ENCODE measurements around the gene GTF2H4. TPM values are rescaled to one million over a fixed set of nuclear protein-coding genes. Genes with fewer than 3 reads are reported as not detected.

Gene GTF2H4
- total RNA-seq, 4 donors from 2014 or later, result 9.4 to 16.4 (median 11.8) TPM

DNA sequence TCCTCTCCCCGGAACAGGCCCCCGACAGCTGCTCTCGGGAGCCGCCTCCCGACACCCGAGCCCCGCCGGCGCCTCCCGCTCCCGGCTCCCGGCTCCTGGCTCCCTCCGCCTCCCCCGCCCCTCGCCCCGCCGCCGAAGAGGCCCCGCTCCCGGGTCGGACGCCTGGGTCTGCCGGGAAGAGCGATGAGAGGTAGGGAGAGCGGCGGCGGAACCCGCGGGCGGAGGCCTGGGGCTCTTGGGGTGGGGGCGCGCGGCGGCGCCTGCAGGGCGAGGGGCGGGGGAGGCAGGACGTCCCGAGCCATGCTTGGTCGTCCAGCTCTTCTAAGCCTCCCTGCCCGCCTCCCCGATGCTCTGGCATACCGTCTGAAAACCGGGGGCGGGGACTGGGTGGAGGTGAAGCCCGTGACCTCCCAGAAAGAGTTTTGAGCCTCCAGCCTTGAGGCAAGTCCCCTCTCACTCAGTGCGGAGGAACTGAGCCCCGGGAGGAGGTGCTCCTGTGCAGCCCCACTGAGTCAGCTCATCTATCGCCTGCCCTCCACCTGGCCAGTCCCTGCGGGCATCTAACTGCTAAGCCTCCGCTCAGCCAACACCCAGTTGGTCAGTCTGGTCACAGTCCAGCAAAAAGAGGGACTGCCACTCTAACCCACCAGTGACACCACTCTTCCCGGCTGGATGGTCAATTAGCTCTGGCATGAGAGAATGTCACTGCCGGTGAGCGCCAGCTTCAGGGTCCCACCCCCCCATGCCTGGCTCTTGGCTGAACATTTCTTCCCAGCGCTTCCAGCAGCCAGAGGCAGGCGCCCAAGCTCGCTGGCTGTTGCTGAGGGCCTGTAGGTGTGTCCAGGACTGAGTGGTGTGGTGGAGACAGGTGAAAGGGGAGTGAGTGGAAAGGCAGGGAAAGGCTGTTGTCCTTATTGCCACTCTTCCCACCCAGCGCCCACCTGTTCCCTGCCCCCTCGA is 23.2 kb upstream of the GTF2H4 start:
- 16 to 20% methylated on average over 5 of the region's 59 CpGs for WGBS, 2 donors (ENCODE audit: low coverage in 1 of 2)
- TF ChIP-seq POLR2AphosphoS5 (IDR thresholded peaks at IDR 0.05) (peak; percentile 22), EP300 (IDR thresholded peaks at IDR 0.05) (no peak), POLR2A (IDR thresholded peaks at IDR 0.05) (peak in 1 of 2 donors; percentile 28)
- TF ChIP-seq, protein P1, sequence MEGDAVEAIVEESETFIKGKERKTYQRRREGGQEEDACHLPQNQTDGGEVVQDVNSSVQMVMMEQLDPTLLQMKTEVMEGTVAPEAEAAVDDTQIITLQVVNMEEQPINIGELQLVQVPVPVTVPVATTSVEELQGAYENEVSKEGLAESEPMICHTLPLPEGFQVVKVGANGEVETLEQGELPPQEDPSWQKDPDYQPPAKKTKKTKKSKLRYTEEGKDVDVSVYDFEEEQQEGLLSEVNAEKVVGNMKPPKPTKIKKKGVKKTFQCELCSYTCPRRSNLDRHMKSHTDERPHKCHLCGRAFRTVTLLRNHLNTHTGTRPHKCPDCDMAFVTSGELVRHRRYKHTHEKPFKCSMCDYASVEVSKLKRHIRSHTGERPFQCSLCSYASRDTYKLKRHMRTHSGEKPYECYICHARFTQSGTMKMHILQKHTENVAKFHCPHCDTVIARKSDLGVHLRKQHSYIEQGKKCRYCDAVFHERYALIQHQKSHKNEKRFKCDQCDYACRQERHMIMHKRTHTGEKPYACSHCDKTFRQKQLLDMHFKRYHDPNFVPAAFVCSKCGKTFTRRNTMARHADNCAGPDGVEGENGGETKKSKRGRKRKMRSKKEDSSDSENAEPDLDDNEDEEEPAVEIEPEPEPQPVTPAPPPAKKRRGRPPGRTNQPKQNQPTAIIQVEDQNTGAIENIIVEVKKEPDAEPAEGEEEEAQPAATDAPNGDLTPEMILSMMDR (IDR thresholded peaks at IDR 0.05), result peak in 1 of 4 experiments; percentile 6
- H3K27ac ChIP-seq, result peak overlapping the region; percentile 90 to 96 (median 91)
- peak; percentile 32 for ATAC-seq
- peaks cover 0 to 66% (median 31%) of the 10 kb centered on the region in 3 donors for H3K4me1 ChIP-seq
- no peaks in the 10 kb centered on the region for H3K27me3 ChIP-seq
- peak overlapping the region; percentile 85 to 93 for H3K4me3 ChIP-seq
- H3K9me3 ChIP-seq, result no peaks in the 10 kb centered on the region
- peaks cover 0 to 11% of the 10 kb centered on the region in 2 donors for H3K36me3 ChIP-seq

DNA sequence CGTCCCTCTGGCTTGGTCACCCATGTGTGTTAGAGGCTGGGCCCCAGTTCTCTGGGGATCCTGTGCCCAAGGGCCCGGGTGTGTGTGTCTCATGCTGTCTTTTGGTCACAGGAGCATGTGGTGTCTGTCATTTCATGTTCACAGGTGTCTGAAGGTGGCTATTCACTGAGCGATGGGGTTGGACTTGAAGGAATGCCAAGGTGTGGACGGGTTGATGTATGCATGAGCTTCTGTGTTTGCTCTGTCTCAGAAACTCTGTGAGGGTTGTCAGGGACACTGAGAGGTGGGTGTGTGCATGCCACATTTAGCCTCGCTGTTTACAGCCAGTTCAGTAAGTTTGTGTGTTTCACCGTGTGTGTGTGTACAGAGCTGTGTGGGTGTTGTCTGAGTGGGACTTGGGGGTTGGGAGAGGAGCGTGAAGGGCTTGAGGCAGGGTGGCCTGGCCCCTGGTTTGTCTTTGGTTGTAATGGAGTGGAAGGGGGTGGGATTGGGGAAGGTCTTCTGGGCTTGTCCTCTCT is 22.5 kb upstream of the GTF2H4 start:
- Histone ChIP-seq H3K27ac (peak overlapping the region in 3 of 4 donors; percentile 90 to 96 (median 92)), H3K9me3 (no peaks in the 10 kb centered on the region), H3K4me3 (peak overlapping the region; percentile 85 to 93), H3K36me3 (peaks cover 0 to 18% of the 10 kb centered on the region in 2 donors), H3K27me3 (no peaks in the 10 kb centered on the region), H3K4me1 (peaks cover 0 to 73% (median 31%) of the 10 kb centered on the region in 3 donors)
- TF ChIP-seq, protein P1 (IDR thresholded peaks at IDR 0.05), result no peak
- no peak for TF ChIP-seq POLR2AphosphoS5 (IDR thresholded peaks at IDR 0.05)
- no peak for TF ChIP-seq EP300 (IDR thresholded peaks at IDR 0.05)
- no peak for TF ChIP-seq POLR2A (IDR thresholded peaks at IDR 0.05)
- no peak for ATAC-seq
- WGBS, 2 donors (ENCODE audit: low coverage in 1 of 2), result 3 to 33% methylated on average over 1 to 5 of the region's 7 CpGs

DNA sequence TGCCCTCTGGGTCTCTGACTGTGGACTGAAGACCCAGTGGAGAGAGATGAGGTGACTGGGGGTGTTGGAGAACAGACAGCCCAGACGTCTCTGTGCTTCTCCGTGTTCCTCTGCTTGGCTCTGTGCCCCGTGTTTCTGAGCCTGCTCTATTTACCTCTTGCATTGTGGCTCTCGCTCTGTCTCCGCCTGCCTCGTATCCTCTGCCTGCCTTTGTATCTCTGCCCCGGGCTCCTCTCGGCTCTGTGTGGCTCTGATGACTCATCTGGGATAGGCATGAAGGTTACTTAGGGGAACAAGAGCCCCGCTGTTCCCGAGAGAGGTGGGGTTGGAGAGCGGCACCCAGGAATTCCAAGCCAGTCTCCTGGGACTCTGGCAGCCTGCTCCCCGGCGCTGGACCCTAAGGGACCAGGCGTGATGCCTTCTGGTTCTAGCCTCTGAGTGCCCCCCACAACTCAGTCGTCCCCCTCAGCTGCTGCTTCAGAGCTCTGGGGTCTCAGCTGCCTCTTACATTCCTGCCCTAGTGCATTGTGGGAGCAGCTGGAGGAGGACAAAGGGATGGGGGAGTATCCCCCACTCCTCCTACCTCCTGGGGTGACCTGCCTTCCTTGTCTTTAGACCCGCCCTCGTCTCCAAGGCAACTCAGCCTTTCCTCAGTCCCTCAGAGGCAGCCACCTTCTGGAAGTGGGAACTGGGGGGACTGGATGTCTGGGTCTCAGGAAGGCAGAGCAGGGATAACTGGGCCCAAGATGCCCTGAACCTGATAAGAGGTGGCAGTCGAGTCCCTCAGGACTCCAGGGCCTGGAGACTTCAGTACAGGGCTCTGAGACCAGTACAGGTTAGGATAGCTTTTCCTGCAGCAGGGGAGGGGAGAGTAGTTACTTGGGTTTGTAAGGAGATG is 21.8 kb upstream of the GTF2H4 start:
- Histone ChIP-seq H3K4me1 (peaks cover 0 to 75% (median 31%) of the 10 kb centered on the region in 3 donors), H3K36me3 (peaks cover 0 to 25% of the 10 kb centered on the region in 2 donors), H3K27me3 (no peaks in the 10 kb centered on the region), H3K27ac (peak overlapping the region in 3 of 4 donors; percentile 90 to 96 (median 92)), H3K4me3 (peak overlapping the region; percentile 3 to 85), H3K9me3 (no peaks in the 10 kb centered on the region)
- ATAC-seq, result peak; percentile 52
- TF ChIP-seq POLR2A (IDR thresholded peaks at IDR 0.05), result no peak
- peak; percentile 54 for TF ChIP-seq POLR2AphosphoS5 (IDR thresholded peaks at IDR 0.05)
- TF ChIP-seq EP300 (IDR thresholded peaks at IDR 0.05), result no peak
- WGBS, 2 donors (ENCODE audit: low coverage in 1 of 2), result 14 to 20% methylated on average over 1 to 14 of the region's 18 CpGs

DNA sequence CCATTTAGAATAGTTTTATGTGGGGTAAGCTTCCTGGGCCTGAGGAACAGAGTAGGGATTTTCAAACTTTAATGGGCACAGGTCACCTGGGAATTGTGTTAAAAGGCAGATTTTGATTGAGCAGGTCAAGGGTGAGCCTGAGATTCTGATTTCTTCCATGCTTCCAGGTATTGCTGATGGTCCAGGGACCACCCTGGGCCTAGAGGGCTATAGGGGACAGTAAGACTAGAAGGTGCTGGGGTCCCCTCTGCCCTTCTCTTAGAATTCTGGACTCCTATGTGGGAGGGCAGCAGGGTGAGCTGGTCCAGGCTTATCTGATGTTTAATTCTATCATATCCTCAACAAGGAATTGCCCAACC is 21.1 kb upstream of the GTF2H4 start:
- peaks cover 0 to 74% (median 31%) of the 10 kb centered on the region in 3 donors for H3K4me1 ChIP-seq

More for the DNA sequence above, 21.1 kb upstream of the GTF2H4 start:
- Histone ChIP-seq H3K4me3 (no peak overlapping the region), H3K27me3 (no peaks in the 10 kb centered on the region), H3K36me3 (peaks cover 0 to 30% of the 10 kb centered on the region in 2 donors), H3K27ac (peak overlapping the region in 3 of 4 donors; percentile 90 to 96 (median 92)), H3K9me3 (no peaks in the 10 kb centered on the region)
- no peak for ATAC-seq
- TF ChIP-seq POLR2A (IDR thresholded peaks at IDR 0.05), result no peak
- no peak for TF ChIP-seq EP300 (IDR thresholded peaks at IDR 0.05)
- TF ChIP-seq, protein P1 (IDR thresholded peaks at IDR 0.05), result no peak
- TF ChIP-seq POLR2AphosphoS5 (IDR thresholded peaks at IDR 0.05), result no peak

Data from gastroesophageal sphincter (tissue), 4 donors.